Suppressor macrophage treated with lipopolysaccharide for 1 hour (primary cell): Measurements from ENCODE around the gene OPN1LW.
A peak's percentile ranks its signal among the peaks of the same experiment; 100 is the strongest.
"Not testable (repeated sequence)": the region's sequence is repeated elsewhere in the genome, so short reads cannot be mapped to it uniquely, and the experiment has no call there.

Source experiments
- DNase-seq, 3 donors: peaks; one replicate each; pipeline ENCODE4 v3.0.0-alpha.2; 2020 to 2022

The OPN1LW gene

GRCh38 chrX:154135458-154136229 lies 8.4 kb upstream of the OPN1LW start:
- DNase-seq = peak; percentile 15 to 36 (median 21)

- peak; percentile 68 to 88 (median 75) for DNase-seq
These were observed 7.3 kb upstream of the OPN1LW start for GRCh38 chrX:154136627-154137161.

- DNase-seq = no peak
These were observed 5.2 kb upstream of the OPN1LW start for GRCh38 chrX:154138857-154139256.

- no peak for DNase-seq
These were observed 3.8 kb upstream of the OPN1LW start for GRCh38 chrX:154140206-154140605.

GRCh38 chrX:154140742-154141141 lies 3.3 kb upstream of the OPN1LW start:
- no peak for DNase-seq

- DNase-seq = no peak
These were observed 1.7 kb upstream of the OPN1LW start for GRCh38 chrX:154142386-154142785.

GRCh38 chrX:154142950-154143745 lies 895 bp upstream of the OPN1LW start:
- DNase-seq = no peak

- DNase-seq = not testable (repeated sequence)
These were observed 7.0 kb downstream of the OPN1LW start for GRCh38 chrX:154151030-154151429.

GRCh38 chrX:154156221-154156620 lies 12.2 kb downstream of the OPN1LW start:
- DNase-seq = not testable (repeated sequence)

GRCh38 chrX:154157207-154157606 lies 13.2 kb downstream of the OPN1LW start:
- not testable (repeated sequence) for DNase-seq

- DNase-seq = not testable (repeated sequence)
These were observed 15.3 kb downstream of the OPN1LW start for GRCh38 chrX:154159345-154159744.

GRCh38 chrX:154164902-154165301 lies 20.9 kb downstream of the OPN1LW start:
- DNase-seq = not testable (repeated sequence)

- not testable (repeated sequence) for DNase-seq
These were observed 24.3 kb downstream of the OPN1LW start for GRCh38 chrX:154168384-154168783.

- DNase-seq = not testable (repeated sequence)
These were observed 28.5 kb downstream of the OPN1LW start for GRCh38 chrX:154172535-154172943.

GRCh38 chrX:154174356-154174755 lies 30.3 kb downstream of the OPN1LW start:
- DNase-seq = not testable (repeated sequence)

GRCh38 chrX:154182296-154182695 lies 38.3 kb downstream of the OPN1LW start, which contains the start of gene OPN1MW:
TSS of gene OPN1MW (plus strand) at chrX:154182596. CDS start at chrX:154182678, 82 bp downstream.
- not testable (repeated sequence) for DNase-seq

- not testable (repeated sequence) for DNase-seq
These were observed 39.8 kb downstream of the OPN1LW start for GRCh38 chrX:154183794-154184193.

GRCh38 chrX:154192846-154193245 lies 48.8 kb downstream of the OPN1LW start:
- DNase-seq = not testable (repeated sequence)

GRCh38 chrX:154194316-154194715 lies 50.3 kb downstream of the OPN1LW start:
- DNase-seq = not testable (repeated sequence)

GRCh38 chrX:154196466-154196865 lies 52.4 kb downstream of the OPN1LW start:
- not testable (repeated sequence) for DNase-seq
